ENCODE data around the gene CNNM3.

GRCh38 chr2:96872591-96873349 is 56.7 kb downstream of the CNNM3 start:
- TF ChIP-seq CTCF (IDR thresholded peaks at IDR 0.05) (no peak), POLR2AphosphoS5 (IDR thresholded peaks at IDR 0.05; ENCODE audit: low read depth, low read length) (no peak), TCF7L2 (IDR thresholded peaks at IDR 0.05; ENCODE audit: low read depth, low read length) (no peak), SIN3A (IDR thresholded peaks at IDR 0.05; ENCODE audit: borderline replicate concordance, insufficient read depth, low read depth, low read length) (no peak)
